ENCODE results near the gene MANSC4.
"Not testable (repeated sequence)": the region's sequence is repeated elsewhere in the genome, so short reads cannot be mapped to it uniquely, and the experiment has no call there.

MANSC4 gene

GRCh38 chr12:27751386-27752047, 28.5 kb downstream of the MANSC4 start:
- DNase-seq (ENCODE audit: low spot score): no peak

DNA sequence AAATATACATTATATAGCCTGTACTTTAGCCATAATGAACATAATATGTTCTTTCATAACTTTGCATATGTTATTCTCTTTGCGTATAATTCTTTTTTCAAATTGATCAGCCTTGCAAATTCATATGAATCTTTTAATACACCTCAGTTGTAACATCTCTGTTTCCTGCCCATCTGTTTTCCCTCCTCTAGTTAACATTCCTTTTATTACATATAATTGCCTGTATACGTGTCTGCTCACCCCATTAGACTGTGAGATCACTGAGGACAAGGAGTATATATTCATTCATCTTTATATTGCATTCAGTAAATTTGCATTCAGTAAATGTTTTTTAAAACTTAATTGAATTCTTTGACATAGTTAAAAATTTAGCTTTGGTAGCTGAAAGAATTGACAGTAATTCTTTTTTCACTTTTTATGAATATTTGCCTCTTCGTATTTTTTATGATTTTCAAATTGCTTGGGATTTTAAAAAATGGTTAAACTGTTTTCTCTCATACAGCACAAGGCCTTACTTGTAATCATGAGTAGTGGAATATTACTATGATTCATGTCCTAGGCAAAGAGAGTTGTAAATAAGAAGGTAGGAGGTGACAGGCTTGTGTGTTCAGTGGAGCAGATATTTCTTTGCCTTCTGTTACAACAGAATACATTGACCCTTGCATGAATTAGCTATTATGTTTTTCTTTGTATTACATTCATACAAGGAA, 32.8 kb downstream of the MANSC4 start:
- DNase-seq (ENCODE audit: low spot score): no peak

DNA sequence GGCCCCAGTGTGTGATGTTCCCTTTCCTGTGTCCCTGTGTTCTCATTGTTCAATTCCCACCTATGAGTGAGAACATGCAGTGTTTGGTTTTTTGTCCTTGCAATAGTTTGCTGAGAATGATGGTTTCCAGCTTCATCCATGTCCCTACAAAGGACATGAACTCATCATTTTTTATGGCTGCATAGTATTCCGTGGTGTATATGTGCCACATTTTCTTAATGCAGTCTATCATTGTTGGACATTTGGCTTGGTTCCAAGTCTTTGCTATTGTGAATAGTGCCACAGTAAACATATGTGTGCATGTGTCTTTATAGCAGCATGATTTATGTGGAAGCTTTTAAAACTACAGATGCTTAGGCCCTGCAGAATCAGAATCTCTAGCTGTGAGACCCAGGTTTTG, 34.3 kb downstream of the MANSC4 start:
- DNase-seq (ENCODE audit: low spot score): not testable (repeated sequence)

DNA sequence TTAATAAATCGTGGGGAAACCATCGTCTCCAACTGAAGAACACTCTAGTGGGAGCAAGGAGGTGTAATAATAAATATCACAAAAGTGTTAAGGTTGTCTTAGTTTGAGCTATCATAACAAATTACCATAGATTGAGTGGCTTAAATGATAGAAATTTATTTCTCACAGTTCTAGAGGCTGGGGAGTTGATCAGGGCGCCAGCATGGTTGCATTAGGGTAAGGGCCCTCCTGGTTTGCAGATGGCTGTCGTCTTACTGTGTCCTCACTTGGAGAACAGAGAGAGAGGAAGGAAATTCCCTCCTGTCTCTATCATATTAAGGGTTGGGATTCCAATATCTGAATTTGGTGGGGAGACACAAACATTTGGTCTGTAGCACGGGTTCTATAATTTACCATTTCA, 36.4 kb downstream of the MANSC4 start:
- DNase-seq (ENCODE audit: low spot score): no peak

DNA sequence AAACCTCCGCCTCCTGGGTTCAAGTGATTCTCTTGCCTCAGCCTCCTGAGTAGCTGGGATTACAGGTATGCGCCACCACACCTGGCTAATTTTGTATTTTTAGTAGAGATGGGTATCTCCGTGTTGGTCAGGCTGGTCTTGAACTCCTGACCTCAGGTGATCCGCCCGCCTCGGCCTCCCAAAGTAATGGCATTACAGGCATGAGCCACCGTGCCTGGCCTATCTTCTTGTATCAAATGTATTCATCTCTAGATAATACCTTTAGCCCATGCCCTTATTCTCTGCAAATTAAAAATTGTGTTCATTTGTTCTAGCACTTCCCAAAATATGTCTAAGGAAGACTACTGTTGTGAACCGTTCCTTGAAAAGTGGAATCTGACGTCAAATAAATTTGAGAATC, 45.7 kb downstream of the MANSC4 start:
- DNase-seq (ENCODE audit: low spot score): not testable (repeated sequence)

GRCh38 chr12:27733791-27734190, 46.2 kb downstream of the MANSC4 start:
- DNase-seq (ENCODE audit: low spot score): no peak

DNA sequence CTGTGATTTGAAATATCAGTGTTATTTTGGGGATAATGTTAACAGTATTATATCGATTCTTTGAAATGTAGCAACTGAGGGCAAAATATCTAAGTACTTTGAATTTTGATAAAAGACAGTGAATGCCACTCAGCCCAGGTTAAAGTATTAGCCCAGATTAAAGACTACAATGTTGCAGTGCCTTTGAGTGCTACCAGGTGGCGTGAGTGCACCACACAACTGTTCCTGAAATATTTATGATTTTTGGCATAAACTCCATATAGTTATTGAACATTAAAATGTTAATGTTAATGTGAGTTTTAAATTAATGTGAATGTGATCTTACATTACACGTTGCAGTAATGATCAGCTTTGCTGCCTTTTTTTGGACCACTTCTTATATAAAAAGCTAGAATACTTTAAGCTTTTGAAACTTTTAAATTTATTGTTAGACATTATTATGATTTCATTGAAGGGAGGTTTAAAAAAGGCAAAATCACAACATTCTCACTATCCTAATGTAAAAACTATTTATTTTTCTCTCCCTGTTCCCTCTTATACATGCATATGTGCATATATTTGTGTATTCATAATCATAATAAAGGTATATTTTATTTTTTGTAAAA, 46.9 kb downstream of the MANSC4 start:
- DNase-seq (ENCODE audit: low spot score): peak; percentile 75

DNA sequence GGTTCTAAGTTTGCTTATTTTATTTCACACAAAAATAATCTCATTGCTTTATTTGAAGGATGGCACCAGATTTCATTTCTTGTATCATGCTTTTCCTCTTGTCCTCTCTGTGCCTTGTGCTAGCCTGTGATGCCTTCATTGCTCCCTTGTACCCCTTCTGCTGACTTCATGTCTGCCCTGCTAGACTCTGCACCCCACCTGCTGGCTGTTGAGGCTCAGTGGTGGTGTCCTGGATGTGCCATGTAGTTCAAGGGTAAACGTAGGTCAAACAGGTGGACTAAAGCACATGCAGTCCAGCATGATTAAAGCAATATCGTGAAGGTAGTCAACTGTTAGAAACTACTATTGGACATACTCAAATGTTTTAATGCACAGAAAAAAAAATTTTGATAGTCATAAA, 47.8 kb downstream of the MANSC4 start:
- DNase-seq (ENCODE audit: low spot score): peak; percentile 49

DNA sequence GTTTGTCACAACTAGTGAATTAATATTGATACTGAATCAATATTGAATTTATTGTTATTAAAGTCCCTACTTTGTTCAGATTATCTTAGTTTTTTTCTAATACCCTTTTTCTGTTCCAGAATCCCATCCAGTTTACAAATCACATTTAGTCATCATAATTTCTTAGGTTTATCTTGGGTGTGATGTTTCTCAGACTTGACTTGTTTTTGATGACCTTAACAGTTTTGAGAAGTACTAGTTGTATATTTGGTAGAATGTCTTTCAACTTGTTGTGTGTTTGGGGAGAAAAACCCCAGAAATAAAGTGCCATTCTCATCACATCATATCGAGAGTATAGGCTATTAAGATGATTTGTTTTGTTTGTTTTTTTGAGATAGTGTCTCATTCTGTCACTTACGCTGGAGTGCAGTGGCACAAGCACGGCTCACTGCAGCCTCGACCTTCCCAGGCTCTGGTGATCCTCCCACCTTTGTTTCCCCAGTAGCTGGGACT, 49.9 kb downstream of the MANSC4 start:
- no peak for DNase-seq (ENCODE audit: low spot score)

- no peak for DNase-seq (ENCODE audit: low spot score)
These were observed 56.8 kb downstream of the MANSC4 start for GRCh38 chr12:27723212-27723611.

All from RKO (cell line).